GM12872 (cell line): ENCODE measurements around the gene FCER2.
A peak's percentile ranks its signal among the peaks of the same experiment; 100 is the strongest.

Experiments
- TF ChIP-seq, protein P1 (sequence below): IDR thresholded peaks from 3 replicates; pipeline ENCODE4 v1.5.1; 2011; ENCODE audit warnings: low read depth, mild to moderate bottlenecking, low read length, moderate library complexity; ENCODE audit not compliant: insufficient read depth

The FCER2 gene

DNA sequence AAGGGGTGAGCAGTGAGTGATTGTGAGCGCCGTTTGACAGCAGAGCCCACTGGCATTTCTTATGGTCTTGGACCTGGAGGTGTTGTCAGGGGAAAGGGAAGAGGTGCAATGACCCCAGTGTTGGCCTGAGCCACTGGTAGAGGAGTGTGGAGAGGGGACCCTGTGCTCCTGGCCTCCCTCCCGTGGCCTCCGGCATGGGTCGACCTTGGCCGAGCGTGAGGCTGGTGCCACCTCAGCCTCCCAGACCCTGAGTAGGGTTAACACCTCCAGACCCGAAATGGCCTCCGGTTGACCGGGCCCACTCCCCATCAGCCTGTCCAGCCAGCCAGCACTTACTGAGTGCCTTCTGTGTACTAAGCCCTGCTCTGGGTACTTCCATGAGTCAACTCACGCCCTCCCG is 14.8 kb downstream of the FCER2 start:
- TF ChIP-seq, protein P1, sequence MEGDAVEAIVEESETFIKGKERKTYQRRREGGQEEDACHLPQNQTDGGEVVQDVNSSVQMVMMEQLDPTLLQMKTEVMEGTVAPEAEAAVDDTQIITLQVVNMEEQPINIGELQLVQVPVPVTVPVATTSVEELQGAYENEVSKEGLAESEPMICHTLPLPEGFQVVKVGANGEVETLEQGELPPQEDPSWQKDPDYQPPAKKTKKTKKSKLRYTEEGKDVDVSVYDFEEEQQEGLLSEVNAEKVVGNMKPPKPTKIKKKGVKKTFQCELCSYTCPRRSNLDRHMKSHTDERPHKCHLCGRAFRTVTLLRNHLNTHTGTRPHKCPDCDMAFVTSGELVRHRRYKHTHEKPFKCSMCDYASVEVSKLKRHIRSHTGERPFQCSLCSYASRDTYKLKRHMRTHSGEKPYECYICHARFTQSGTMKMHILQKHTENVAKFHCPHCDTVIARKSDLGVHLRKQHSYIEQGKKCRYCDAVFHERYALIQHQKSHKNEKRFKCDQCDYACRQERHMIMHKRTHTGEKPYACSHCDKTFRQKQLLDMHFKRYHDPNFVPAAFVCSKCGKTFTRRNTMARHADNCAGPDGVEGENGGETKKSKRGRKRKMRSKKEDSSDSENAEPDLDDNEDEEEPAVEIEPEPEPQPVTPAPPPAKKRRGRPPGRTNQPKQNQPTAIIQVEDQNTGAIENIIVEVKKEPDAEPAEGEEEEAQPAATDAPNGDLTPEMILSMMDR, result no peak

DNA sequence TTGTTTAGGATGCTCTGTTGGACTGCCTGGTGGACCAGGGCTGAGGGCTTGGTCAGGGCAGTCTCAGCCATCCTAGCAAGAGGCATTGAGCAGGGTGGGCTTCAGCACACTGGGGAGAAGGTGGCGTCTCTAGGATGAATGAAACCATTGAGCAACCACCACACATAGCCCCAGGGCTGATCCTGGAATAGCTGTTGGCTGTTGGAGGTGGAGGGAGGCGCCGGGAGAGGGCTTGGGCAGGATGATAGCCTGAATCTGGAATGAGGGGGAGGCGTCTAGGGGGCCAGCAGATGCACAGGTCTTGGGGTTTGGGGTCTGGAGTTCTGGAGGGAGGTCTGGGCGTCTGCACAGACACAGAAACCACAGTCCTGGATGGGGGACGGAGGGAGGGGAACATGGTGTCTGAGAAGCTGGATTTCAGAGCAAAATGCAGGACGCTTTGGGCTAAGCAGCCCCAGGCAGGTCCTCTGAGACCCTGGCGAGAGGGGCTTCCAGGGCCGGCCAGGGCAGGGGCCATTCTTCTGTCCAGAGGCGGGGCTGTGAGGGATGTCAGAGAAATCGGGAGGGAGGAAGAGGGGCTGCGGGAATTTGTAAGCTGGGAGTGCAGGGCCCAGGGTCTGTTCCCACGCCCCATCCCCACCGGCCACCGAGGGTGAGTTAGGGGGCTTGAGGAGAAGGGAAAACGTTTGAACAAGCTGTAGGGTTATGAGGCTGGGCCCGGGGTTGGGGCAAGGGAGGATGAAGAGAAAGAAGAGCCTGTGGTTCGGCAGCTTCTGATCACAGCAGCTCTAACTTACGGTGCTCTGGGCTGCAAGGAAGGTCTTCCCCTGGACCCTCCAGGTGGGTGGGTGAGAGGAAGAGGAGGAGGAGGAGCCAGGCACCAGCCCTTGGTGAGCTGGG is 16.1 kb downstream of the FCER2 start:
- TF ChIP-seq, protein P1, result no peak

DNA sequence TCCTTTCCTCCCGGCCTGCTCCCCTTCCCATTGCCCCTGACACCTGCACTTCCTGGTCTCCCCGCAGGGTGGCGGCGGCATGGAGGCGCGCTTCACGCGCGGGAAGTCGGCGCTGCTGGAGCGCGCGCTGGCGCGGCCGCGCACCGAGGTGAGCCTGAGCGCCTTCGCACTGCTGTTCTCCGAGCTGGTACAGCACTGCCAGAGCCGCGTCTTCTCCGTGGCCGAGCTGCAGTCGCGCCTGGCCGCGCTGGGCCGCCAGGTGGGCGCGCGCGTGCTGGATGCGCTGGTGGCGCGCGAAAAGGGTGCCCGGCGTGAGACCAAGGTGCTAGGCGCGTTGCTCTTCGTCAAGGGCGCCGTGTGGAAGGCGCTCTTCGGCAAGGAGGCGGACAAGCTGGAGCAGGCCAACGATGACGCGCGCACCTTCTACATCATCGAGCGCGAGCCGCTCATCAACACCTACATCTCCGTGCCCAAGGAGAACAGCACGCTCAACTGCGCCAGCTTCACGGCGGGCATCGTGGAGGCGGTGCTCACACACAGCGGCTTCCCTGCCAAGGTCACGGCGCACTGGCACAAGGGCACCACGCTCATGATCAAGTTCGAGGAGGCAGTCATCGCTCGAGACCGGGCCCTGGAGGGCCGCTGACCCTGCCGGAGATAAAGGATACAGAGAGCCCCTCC is 19.6 kb downstream of the FCER2 start:
- TF ChIP-seq, protein P1, result no peak

DNA sequence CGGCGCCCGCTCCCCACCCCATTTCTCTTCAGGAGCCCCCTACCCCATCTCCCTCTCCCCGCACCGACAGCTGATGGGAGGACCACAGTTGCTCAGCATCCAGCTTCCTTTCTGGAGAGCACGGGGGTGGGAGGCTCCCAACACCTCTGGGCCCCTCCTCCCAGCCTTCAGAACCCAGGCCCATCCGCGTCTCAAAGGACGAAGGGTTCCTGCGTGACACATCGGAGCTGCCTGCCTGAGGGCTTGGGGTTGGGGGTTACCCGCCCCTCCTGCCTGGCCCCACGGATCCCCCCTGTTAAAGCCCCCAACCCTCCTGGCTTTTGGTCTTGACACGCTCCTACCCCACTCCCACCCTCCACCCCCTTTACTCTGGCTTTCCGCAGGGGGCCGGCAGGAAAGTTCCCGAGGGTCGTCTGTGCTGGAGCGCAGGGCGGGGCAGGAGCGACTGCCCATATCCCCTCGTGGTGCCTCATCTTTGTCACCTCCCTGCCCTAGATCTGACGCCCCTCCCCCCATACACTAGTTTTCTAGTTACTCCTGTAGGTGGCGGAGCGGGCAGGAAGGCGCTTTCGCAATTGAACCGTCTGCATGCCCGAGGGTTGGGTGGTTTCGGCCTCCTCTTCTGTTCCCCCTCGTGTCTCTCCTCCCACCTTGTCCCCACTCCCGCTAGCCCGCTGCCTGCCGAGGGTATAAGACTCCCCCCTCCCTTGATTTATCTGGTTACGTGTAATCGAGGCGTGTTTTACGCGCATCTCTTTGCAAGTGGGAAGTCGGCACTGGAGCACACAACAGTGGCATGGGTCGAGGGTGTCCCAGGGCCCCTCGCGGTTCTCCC is 20.4 kb downstream of the FCER2 start:
- TF ChIP-seq, protein P1, result peak; percentile 74

DNA sequence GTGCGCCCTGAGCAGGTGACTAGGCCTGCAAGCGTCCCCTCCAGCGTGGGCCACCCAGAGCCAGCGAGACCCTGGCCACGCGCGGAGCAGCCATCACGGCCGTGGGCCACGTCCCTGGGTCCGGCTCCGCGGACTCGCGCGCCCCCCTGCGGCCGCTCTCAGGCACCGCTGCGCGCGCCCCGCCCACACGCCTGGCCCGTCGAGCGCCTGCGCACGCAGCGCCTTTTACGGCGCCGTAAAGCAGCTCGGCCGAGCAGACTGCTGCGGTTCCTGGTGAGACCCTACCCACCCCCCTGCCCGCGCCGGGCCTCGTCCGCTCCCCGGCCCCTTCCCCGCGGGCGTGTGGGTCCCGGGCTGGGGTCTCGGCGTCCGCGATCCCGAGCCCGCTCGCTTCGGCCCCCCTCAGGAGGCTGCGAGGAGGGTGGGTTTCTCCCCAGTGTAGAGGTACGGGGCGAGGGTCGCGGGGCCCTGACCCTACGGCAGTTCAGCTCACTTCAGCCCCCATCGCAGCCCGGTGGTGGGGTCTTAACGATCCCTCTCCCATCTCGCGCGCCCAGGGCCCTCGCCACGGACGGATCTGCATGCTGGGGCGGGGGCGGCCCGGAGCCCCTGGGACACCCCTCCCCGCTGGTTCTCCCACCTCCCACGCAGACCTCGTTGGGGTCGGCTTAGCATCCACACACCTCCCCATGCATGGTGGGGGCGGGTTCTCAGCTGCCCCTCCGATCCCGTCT is 21.2 kb downstream of the FCER2 start, which contains the start of gene TRAPPC5:
TSS of gene TRAPPC5 (plus strand) at position 228 of the 734 bp plus-strand sequence. CDS start 1,421 bp downstream, outside the sequence.
- TF ChIP-seq, protein P1, result peak; percentile 82

DNA sequence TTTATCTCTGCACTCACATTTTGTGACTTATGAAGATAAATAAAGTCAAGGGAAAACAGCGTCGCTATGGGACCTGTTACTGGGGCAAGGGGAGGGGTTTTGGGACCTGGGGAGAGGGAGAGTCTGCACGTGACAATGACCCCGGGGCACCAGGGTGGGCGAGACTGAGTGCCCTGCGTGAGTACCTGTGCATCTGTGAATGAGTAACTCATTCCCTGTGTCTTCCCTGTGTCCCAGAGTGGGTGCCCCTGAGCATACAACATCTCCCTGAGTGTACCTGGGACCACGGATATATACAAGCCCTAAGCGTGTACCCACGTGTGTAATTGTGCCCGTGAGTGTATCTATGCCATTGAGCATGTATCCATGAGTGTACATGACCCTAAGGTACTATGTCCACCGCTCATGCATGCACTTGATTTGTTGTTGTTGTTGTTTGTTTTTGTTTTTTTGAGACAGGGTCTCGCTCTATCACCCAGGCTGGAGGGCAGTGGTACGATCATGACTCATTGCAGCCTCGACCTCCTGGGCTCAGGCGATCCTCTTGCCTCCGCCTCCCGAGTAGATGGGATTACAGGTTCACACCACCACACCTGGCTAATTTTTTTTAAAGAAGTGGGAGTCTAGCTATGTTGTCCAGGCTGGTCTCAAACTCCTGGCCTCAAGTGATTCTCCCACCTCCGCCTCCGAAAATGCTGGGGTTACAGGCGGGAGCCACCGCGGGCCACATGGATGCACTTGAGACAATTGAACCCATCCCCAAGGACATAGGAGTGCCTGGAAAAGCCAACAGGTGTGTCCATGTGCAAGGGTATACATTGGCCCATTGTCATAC is 21.9 kb downstream of the FCER2 start:
- TF ChIP-seq, protein P1, result no peak
